GM12878 (cell line): ENCODE results near the gene TEKT5.
"Not testable (repeated sequence)": the region's sequence is repeated elsewhere in the genome, so short reads cannot be mapped to it uniquely, and the experiment has no call there.

Experiments
- CTCF ChIP-seq, 3 experiments: IDR thresholded peaks in 2 of 3; conservative IDR thresholded peaks in 1 of 3; 2 replicates each; pipeline ENCODE4 v1.5.1; 2011; ENCODE audit warnings: low read depth in 3 of 3, low read length in 3 of 3, mild to moderate bottlenecking in 3 of 3, control low read depth in 2 of 3, moderate library complexity in 2 of 3, inconsistent platforms in 1 of 3, mixed read lengths in 1 of 3; ENCODE audit not compliant: control insufficient read depth in 2 of 3, insufficient read depth in 1 of 3; ENCODE audit errors: extremely low read depth in 1 of 3
- POLR2AphosphoS2 ChIP-seq: IDR thresholded peaks from 2 replicates; pipeline ENCODE4 v1.6.1; 2011; ENCODE audit warnings: low read depth, mild to moderate bottlenecking, low read length, improper control_type of control experiment, moderate library complexity
- SREBF1 ChIP-seq: IDR thresholded peaks from 2 replicates; pipeline ENCODE4 v1.6.1; 2012; ENCODE audit warnings: mild to moderate bottlenecking, low read length
- TAF1 ChIP-seq: IDR thresholded peaks from 2 replicates; pipeline ENCODE4 v1.6.1; 2011; ENCODE audit warnings: mild to moderate bottlenecking, low read depth, low read length, borderline replicate concordance
- TF ChIP-seq, protein P1 (sequence below): IDR thresholded peaks from 2 replicates; pipeline ENCODE4 v1.6.1; 2011; ENCODE audit warnings: low read depth, low read length, improper control_type of control experiment, borderline replicate concordance

DNA sequence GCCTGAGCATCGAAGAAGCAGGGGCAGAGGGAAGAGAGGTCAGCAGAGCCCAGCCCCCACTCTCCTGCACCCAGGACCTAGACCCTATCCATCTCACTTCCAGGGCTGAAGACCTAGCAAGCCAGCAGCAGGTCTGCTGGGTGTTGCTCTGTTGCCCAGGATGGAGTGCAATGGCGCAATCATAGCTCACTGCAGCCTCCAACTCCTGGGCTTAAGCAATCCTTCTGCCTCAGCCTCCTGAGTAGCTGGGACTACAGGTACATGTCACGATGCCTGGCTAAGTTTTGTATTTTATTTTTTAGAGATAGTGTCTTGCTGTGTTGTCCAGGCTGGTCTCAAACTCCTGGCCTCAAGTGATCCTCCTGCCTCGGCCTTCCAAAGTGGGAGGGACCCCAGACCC, 61.3 kb downstream of the TEKT5 start:
- TF ChIP-seq, protein P1, sequence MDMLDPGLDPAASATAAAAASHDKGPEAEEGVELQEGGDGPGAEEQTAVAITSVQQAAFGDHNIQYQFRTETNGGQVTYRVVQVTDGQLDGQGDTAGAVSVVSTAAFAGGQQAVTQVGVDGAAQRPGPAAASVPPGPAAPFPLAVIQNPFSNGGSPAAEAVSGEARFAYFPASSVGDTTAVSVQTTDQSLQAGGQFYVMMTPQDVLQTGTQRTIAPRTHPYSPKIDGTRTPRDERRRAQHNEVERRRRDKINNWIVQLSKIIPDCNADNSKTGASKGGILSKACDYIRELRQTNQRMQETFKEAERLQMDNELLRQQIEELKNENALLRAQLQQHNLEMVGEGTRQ: not testable (repeated sequence)
- not testable (repeated sequence) for TF ChIP-seq SREBF1; TAF1; POLR2AphosphoS2; CTCF (IDR thresholded peaks at IDR 0.05 in 2 of 3, conservative IDR thresholded peaks at IDR 0.05 in 1 of 3; ENCODE audit: control insufficient read depth in 2 of 3, extremely low read depth in 1 of 3, insufficient read depth in 1 of 3, low read depth in 3 of 3, low read length in 3 of 3)
